ENCODE results near the gene ZNF668.

Gene ZNF668

DNA sequence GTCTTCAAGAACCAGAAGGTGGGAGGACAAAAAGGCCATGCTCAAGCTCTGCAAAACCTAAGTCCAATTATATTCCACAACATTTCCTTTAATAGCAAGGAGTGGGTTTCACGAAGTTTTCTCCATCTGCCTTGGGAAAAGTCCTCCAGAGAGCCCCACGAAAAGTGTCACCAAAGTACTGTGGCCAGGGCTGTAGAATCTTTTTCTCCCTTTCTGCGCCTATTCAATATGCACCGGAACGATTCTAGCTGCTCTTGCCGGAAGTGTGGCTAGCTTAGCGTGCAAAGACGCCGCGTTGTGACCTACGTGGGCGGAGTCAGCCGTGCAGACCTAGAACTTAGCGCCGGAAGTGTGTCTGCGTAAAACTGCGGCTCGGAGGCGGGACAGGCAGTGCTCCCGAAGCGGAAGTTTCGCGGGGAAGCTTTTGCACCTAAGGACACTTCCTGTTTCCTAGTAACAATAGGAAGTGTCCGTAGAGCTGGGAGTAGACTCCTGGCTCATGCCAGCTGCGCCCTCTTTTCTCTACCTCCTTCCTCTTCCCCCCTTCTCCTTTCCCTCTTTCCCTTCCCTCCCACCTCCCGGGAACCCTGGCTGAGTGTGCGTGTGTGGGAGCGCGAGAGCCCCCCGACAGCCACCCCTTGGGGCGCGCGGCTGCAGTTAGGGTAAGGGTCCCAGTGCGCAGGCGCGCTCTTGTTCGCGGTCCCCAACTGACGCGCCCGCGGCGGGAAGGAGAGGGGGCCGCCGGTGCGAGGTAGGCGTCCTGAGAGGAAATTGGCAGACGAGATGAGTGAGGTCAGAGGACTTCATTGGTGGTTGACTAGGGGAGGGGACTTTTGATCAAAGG is at the start of gene ZNF668, which contains the start of gene ZNF646:
Gene ZNF668 (minus strand): TSS at position 271 of the 844 bp plus-strand sequence. CDS start 9,781 bp downstream, outside the sequence.
Gene ZNF646 (plus strand): TSS at position 453 of the 844 bp plus-strand sequence. CDS start 1,903 bp downstream, outside the sequence.
- DNase-seq (ENCODE audit: low read depth in 2 of 2): peak; percentile 88 to 90

DNA sequence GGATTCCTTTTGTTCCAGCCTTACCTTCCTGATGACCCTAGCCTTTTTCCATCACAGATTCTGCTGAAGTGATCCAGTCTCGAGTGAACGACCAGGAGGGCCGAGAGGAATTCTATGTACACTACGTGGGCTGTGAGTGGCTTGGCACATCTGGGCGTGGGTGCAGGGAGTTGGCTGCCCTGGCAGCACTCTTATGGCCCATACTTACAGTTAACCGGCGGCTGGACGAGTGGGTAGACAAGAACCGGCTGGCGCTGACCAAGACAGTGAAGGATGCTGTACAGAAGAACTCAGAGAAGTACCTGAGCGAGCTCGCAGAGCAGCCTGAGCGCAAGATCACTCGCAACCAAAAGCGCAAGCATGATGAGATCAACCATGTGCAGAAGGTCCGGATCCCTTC is 46.1 kb upstream of the ZNF668 start:
- DNase-seq (ENCODE audit: low read depth in 2 of 2): no peak

DNA sequence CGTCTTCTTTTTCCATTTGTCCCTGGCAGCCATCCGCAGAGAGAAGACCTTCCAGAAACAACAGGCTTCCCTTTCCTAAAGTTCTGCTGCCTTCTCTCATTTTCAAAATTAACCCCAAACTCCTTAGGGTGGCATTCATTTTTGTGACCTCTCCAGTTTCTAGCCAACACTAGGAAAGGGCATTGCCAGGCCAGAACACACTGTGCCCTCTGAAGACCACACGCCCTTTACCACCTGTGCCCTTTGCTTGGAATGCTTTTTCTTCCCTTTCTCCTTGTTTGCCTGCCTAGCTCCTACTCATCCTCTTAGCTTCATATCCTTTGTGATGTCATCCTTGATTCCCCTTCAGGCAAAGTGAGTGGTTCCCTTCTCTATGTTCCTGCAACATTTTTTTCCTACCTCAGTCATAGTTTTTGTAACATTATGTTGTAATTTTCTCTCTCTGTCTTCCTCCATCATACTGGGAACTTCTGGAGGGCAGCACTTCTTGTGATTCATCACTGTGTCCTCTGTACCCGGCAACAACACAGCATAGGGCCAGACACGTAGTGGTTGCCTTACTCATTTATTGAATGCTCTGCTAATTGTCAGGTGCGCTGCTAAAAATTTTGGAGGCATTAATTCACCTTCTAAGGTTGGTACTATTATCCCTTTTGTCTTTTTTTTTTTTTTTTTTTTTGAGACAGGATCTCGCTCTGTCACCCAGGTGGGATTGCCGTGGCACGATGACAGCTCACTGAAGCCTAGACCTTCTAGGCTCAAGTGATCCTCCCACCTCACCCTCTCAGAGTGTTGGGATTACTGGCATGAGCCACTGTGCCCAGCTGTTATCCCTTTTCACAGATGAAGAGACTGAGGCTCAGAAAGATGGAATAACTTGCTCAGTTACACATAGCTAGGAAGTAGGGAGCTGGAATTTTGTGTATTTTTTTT is 44.4 kb upstream of the ZNF668 start:
- no peak for DNase-seq (ENCODE audit: low read depth in 2 of 2)

DNA sequence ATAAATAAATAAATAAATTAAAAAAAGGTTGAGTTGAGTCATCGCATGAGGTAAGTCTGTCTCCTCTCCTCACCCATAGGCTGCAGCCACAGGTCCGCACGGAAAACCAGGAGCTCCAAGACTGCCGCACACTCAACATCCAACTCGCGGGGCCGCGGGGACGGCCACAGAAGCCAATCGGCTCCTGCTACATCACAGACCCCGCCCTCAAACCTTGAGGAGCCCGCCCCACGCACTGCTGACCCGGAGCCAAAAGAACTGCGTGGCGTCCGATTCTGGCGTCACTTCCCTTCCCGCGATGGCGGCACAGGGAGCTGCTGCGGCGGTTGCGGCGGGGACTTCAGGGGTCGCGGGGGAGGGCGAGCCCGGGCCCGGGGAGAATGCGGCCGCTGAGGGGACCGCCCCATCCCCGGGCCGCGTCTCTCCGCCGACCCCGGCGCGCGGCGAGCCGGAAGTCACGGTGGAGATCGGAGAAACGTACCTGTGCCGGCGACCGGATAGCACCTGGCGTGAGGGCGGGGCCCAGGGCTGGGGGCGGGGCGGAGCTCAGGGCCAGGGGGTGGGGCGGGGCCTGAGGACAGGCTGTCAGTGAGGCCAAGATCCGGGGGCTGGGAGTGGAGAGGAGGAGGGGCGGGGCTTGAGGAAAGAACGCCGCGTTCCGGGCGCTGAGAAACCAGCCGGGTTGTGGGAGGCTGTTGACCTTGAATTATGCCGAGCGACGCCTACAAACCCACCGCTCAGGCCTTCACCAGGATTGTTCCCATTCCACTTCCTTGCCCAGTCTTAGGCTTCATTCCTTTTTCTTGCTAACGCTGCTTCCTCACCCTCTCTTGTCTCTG is 43.6 kb upstream of the ZNF668 start, which contains the start of gene KAT8:
Gene KAT8 (plus strand): TSS at position 281 of the 839 bp plus-strand sequence. CDS start 18 bp downstream, at position 299.
- peak; percentile 90 for DNase-seq (ENCODE audit: low read depth in 2 of 2)

DNA sequence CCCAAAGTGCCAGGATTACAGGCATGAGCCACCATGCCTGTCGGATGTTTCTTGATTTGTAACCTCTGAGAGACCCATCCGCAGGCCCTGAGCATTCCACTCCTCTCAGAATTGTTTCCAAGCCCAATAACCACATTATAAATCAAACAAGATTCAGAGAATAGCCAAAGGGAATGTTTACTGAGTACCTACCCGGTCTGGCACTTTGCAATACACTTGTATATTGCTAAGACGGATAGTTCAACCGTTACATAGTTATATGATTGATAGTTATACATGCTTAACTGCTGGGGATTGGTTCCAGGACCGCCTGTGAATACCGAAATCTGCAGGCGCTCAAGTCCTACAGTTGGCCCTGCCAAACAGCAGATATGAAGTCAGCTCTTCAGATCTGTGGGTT is 40.4 kb upstream of the ZNF668 start:
- no peak for DNase-seq (ENCODE audit: low read depth in 2 of 2)

DNA sequence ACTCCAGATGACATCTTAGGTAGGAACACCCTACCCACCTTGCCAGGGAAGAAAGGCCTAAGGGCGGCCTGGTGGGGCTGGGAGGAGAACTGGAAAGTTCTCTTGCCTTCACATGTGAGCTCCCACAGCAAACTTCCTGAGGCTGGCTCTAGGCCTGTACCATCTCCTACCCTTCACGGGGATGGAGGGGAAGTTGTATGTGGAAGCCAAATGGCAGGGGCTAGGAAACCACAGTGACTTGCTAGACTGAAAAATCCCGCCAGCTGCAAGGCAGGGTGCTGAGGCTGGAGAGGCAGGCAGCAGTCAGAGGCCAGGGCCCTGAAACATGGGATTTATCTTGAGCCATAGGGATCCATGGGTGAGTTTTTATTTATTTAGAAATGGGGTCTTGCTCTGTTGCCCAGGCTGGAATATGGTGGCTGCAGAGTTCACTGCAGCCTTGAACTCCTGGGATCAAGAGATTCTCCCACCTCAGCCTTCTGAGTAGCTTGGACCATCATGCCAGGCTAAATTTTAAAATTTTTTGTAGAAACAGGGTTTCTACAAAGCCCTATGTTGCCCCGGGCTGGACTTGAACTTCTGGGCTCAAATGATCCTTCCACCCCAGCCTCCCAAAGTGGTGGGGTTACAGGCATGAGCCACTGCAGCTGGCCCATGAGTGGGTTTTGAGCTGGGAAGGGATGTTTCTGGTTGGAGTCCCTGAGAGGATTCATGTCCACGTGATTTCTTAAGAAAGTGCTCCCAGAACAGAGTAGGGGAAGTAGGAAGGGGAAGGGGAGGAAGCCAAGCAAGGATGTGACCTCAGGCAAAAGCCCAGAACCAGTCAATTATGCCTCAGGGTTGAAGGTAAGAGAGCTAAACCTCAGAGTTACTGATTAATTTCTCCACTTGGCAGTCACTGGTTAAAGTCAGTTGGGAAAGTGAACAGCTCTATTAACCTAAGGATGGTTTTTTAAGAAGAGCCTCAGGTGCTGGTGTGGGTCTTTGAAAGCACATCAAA is 39.4 kb upstream of the ZNF668 start:
- no peak for DNase-seq (ENCODE audit: low read depth in 2 of 2)

DNA sequence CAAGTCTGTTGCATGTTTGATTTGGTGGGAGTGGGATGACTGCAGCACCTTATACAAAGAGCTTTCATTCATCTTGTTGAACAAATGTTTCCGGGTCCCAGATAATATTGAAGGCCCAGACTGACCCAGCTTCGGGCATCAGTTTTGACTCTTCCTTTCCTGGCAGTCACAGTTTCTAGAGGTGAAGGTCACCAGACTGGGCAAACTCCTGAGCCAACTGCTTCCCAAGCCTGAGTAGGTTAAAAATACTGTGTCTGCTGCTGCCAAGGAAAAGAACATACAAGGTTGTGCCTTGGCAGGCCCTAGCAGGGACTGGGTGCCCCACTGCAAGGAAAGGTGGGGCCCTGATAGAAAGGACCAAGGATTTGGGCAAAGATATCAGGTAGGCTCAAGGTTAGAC is 38.7 kb upstream of the ZNF668 start:
- DNase-seq (ENCODE audit: low read depth in 2 of 2): no peak

DNA sequence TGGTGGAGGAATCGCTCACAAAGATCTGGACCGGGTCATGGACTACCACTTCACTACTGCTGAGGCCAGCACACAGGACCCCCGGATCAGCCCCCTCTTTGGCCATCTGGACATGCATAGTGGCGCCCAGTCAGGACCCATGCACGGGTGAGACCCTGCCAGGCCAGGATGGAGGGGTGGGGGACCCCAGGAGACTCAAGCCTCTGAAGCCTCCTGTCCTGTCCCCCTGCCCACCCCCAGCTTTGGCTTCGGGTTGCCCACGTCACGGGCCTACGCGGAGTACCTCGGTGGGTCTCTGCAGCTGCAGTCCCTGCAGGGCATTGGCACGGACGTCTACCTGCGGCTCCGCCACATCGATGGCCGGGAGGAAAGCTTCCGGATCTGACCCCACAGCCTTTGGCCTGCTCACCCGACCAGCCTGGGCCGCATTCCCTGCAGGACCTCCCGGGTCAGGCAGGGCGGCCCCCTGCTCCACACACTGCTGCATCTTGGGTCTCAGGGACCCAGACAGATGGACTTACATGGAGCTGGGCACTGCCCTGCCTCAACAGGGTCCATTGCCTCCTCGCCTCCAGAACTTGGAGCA is 37.9 kb upstream of the ZNF668 start:
- DNase-seq (ENCODE audit: low read depth in 2 of 2): no peak

DNA sequence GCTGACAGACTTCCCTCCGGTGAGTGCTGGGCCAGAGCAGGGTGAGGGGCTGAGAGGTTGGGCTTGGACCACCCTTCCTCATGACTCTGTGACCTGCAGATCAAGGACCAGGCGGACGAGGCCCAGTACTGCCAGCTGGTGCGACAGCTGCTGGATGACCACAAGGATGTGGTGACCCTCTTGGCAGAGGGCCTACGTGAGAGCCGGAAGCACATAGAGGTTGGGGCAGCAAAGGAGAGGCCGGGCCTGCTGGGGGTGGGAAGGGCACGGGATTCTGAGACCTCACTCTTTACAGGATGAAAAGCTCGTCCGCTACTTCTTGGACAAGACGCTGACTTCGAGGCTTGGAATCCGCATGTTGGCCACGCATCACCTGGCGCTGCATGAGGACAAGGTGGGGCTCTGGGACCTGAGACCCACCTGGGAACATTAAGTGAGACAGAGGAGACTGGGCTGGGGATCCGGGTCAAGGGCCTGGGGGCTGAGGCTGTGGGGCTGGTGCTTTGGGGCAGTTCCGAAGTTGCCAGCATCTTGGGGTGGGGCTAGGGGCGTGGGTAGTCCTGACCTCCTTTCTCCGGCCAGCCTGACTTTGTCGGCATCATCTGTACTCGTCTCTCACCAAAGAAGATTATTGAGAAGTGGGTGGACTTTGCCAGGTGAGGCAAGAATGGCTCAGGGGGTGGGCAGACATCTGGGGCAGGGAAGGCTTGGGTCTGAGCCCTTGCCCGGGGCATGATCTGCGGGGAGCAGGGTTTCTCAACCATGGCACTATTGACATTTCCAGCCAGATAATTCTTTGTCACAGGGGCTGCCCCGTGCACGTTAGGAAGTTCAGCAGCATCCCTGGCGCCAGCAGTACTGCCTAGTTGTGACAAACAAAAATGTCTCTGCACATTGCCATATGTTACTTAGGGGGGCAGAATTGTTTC is 36.3 kb upstream of the ZNF668 start:
- no peak for DNase-seq (ENCODE audit: low read depth in 2 of 2)

DNA sequence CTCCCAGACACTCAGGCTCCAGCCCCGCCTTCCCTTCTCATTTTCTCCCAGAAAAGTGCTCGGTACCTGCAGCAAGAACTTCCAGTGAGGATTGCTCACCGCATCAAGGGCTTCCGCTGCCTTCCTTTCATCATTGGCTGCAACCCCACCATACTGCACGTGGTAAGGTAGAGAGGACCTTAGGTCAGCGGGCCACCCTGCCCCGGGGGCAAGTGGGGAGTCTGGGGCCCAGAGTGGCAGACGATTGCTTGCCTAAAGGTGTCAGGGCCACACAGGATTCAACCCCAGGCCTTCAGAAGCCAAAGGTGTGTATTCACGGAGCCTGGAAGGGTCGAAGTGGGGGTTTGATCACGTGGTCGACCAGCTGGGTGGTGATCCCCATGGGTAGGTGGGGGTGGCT is 35.6 kb upstream of the ZNF668 start:
- DNase-seq (ENCODE audit: low read depth in 2 of 2): no peak

DNA sequence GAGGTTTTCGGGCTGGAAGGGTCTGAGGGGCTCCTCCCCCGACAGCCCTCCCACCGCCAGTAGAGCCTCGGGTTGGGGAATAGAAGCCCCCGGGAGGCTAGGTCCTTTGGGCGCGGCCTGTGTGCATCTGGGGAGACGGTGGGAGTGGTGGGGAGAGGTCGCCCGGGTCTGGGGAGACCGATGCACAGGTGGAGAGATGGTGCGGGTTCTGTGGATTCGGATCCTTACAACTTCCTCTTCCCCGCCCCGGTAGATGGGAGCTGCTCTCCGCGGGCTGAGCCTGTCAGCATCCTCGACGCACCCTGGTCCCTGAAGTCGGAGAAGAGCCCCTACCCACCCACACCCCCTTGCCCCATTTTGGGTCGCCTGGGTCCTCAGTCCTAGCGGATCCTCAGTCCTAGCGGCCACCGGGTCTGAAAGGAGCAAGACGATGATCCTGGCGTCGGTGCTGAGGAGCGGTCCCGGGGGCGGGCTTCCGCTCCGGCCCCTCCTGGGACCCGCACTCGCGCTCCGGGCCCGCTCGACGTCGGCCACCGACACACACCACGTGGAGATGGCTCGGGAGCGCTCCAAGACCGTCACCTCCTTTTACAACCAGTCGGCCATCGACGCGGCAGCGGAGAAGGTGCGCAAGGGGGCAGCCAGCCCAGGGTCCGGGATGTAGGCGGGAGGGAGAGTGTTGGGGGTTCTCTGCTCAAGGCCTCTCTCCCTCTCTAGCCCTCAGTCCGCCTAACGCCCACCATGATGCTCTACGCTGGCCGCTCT is 34.9 kb upstream of the ZNF668 start:
- DNase-seq (ENCODE audit: low read depth in 2 of 2): no peak

DNA sequence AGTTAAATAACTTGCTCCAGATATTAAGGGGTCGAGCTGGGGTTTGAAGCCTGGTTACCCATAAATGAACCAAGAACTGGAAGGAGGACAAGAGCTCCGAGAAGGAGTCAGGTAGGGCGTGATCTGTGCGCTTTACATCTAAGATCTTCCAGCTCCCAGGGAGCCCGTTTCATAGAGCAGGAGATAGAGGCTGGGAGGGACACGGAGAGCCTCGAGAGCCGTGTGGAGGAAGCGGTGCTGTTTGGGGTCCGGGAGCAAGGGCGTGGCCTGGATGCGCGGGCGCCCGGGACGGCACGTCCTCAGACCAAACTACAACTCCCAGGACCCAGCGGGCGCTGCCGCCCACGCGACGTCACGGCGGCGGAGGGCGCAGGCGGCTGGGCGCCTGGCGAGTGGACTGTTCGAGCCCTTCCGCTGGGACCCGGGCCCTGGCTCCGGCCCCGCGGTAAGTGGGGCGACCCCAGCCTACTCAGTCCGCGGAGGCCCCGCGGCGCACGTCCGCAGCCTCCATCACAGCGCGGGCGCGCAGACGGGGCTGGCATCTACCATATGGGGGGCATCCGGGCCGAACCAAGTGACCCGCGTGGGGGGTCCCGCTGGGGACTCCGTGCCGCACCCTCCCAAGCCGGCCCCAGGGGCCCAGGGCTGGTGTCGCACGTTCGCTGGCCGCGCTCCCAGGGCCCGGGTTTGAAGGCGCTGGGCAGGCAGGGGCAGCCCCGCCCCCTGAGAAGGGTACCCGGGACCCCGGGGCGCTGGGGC is 34.2 kb upstream of the ZNF668 start, which contains the start of gene BCKDK:
Gene BCKDK (plus strand): TSS at position 352 of the 759 bp plus-strand sequence. CDS start 838 bp downstream, outside the sequence.
- peak in 1 of 2 donors; percentile 52 for DNase-seq (ENCODE audit: low read depth in 2 of 2)

DNA sequence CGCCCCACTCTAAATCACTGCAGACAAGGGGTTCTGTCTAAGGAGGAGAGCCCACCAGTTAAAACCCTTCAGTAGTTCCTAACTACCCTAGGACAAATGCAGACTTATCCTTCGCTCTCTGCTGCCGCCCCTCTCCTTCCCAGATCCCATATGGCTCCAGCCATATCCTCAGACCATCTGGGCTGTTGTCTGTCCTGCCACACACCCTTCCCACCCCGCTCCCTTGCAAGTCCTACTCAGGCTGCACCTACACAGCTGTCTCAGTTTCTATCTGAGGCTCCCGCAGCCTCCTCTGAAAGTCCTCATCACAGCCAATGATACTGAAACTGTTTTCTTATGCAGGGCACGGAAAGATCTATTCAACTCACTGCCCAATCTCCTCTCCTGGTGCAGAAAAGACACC is 33.4 kb upstream of the ZNF668 start:
- no peak for DNase-seq (ENCODE audit: low read depth in 2 of 2)

DNA sequence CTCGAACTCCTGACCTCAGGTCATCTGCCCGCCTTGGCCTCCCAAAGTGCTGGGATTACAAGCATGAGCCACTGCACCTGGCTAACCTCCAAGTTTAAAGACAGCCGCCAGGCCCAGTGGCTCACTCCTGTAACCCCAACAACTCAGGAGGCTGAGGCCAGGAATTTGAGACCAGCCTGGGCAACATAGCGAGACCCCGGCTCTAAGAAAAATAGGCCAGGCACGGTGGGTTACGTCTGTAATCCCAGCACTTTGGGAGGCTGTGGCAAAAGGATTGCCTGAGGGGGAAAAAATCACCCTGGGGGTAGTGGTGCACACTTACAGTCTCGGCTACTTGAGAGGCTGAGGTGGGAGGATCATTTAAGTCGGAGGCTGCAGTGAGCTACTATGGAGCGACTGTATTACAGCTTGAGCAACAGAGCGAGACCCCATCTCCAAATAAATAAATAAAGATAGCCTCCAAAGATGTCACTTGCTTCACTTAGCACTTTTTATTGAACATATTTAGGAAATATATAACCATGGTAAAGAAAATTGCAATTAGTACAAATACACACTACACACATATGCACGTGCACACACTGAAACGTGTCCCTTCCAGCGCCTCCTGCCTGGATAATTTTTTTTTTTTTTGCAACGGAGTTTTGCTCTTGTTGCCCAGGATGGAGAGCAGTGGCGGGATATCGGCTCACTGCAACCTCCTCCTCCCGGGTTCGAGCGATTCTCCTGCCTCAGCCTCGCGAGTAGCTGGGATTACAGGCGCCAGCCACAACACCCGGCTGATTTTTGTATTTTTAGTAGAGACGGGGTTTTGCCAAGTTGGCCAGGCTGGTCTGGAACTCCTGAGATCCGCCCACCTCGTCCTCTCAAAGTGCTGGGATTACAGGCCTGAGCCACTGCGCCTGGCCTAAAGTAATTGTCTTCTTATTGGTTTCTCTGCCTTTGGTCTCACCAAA is 32.7 kb upstream of the ZNF668 start:
- DNase-seq (ENCODE audit: low read depth in 2 of 2): no peak

DNA sequence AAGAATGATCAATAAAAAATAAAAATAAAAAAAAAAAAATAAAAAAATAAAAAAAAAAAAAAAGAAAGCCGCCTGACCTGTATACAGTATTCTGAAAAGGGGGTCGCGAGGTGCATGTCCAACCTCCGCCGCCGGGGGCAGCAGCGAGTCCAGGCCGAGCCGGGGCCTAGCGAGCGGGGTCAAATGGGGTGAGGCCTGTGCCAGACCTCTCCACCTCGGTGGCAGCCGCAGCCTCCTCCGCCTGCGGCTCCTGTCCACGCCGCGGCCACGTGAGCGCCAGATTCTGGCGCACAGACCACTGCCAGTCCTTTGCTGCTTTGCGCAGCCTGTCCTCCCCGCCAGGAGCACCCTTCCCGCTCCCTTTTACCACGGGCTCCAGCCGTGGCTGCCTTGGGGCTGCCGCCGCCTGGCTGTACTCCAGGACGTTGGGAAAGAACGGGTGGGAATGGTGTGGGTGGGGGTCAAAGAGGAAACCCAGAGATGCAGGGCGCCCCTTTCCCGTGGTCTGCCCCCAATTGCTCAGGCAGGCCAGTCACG is 31.7 kb upstream of the ZNF668 start:
- peak; percentile 41 to 80 for DNase-seq (ENCODE audit: low read depth in 2 of 2)
